Activated naive CD4-positive, alpha-beta T cell treated with anti-CD3 and anti-CD28 coated beads for 36 hours (primary cell): ENCODE measurements around the gene DPP6. TPM values are rescaled to one million over a fixed set of nuclear protein-coding genes. Genes with fewer than 3 reads are reported as not detected.
"Not testable (repeated sequence)": the region's sequence is repeated elsewhere in the genome, so short reads cannot be mapped to it uniquely, and the experiment has no call there.

Experiments used
- CTCF ChIA-PET: fragments of 350-600 bp; sonication (Branson Sonifier 250); formaldehyde crosslinking; loops from one replicate; lab custom pipeline; 2021; ENCODE audit warnings: antibody characterized with exemption; lab: Charles Lee
- DNase-seq: peaks from one replicate; pipeline ENCODE4 v3.0.0-alpha.2; 2020
- H3K27ac Mint-ChIP-seq: one replicate; pipeline ENCODE4 v1.8.0; 2021; ENCODE audit warnings: mild to moderate bottlenecking, mixed read lengths
- H3K27me3 Mint-ChIP-seq: one replicate; pipeline ENCODE4 v1.8.0; 2021; ENCODE audit warnings: low read depth, mixed read lengths
- H3K36me3 Mint-ChIP-seq: one replicate; pipeline ENCODE4 v1.8.0; 2021; ENCODE audit warnings: low read depth, mixed read lengths
- H3K4me1 Mint-ChIP-seq: one replicate; pipeline ENCODE4 v1.8.0; 2021; ENCODE audit warnings: low read depth, mixed read lengths
- H3K4me3 Mint-ChIP-seq: one replicate; pipeline ENCODE4 v1.8.0; 2021; ENCODE audit warnings: mild to moderate bottlenecking, moderate library complexity, mixed read lengths
- H3K9me3 Mint-ChIP-seq: one replicate; pipeline ENCODE4 v1.8.0; 2021; ENCODE audit warnings: mixed read lengths
- intact Hi-C: fragments of 100-400 bp; cut with micrococcal nuclease; formaldehyde crosslinking; loops from one replicate; pipeline ENCODE4 v1.15.1; 2023
- total RNA-seq, 2 experiments: library from RNA; stranded (reverse); gene quantifications; one replicate each; pipeline ENCODE4 v1.2.3, GENCODE V29; 2021

Gene DPP6
- total RNA-seq, 2 experiments from 2014 or later: not detected

DNA sequence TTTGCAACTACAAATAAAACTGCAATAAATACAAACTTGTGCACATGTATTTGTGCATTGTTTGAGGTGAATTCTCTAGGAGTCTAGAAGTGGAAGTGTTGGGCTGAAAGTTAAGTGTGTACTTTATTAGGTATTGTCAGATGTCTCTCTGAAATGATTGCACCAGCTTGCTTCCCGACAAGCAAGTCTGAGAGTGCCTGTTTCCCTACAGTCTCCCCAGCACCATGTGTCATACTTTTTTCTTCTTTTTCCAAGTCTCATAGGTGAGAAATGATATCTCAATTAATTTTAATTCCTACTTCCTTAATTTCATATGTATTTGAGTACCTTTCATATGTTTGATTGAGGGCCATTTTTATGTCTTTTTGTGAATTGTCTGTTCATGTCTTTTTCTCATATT is 614.6 kb downstream of the DPP6 start:
- Mint-ChIP-seq H3K27me3 (peaks cover 4% of the 10 kb centered on the region), H3K36me3 (no peaks in the 10 kb centered on the region), H3K4me3 (no peak overlapping the region), H3K9me3 (peaks cover 17% of the 10 kb centered on the region), H3K27ac (no peak overlapping the region), H3K4me1 (no peaks in the 10 kb centered on the region)
- CTCF ChIA-PET: interaction anchor here (0.5 kb wide), 1 partner anchor 74 kb away, joined by 3 read pairs; no protein-coding TSS in a partner anchor
- intact Hi-C loops: no loop called here
- DNase-seq: no peak

DNA sequence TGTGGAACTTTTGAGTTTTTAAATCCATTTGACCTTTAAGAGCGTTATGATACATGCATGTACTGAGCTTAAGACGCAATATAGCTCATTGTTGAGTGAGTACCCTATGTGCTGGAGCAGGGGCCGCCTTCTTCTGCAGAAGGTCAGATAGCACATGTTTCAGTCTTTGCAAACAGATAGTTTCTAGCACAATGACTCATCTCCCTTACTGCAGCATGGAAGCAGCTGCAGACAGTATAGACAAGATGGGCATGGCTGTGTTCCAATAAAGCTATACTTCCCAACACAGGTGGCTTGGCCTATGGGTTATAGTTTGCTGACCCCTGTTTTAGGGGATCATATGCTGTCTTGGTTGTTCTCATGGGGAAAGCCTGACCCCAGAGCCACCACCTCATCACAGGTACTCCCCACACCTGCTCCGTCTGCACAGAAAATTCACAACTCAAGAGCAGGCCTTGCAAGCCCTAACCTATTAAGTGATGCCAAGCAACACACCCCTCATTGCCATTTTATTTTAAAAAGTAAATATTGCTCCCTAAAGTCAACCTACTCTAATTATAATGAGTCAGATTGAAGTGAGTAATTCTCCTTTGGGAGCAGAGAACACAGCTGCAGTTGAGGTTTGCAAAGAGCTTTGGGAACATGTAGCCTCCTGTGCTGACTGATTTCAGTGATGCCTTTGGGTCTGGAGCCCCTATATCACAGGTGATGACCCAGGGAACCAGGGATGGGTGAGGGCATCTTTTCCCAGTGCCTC is 620.6 kb downstream of the DPP6 start:
- H3K4me3 Mint-ChIP-seq: no peak overlapping the region
- no peaks in the 10 kb centered on the region for H3K4me1 Mint-ChIP-seq
- CTCF ChIA-PET: no interaction called here
- peaks cover 4% of the 10 kb centered on the region for H3K27me3 Mint-ChIP-seq
- peaks cover 1% of the 10 kb centered on the region for H3K9me3 Mint-ChIP-seq
- no peak for DNase-seq
- no peaks in the 10 kb centered on the region for H3K36me3 Mint-ChIP-seq
- H3K27ac Mint-ChIP-seq: no peak overlapping the region
- intact Hi-C loops: no loop called here

DNA sequence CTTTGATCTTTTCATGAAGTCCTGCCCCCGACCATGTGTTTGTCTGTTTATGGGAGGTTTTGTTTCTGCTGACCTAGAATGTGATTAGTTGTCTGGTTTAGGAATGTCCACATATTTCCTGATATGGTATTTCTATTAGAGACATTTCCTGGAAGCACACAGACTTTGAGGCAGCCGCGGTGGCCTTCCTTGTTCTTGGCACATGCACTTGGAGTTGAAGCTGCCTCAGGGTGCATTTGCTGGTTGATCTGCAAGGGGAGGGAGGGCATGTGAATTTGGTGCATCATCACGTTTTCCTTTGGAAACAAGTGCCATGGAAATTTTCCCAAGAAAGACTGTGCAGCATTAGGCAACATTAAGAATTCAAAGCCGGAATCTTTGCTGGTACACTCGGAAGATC is 622.0 kb downstream of the DPP6 start:
- H3K4me3 Mint-ChIP-seq: no peak overlapping the region
- CTCF ChIA-PET: no interaction called here
- no peak for DNase-seq
- H3K4me1 Mint-ChIP-seq: no peaks in the 10 kb centered on the region
- peaks cover 4% of the 10 kb centered on the region for H3K27me3 Mint-ChIP-seq
- no peak overlapping the region for H3K27ac Mint-ChIP-seq
- no peaks in the 10 kb centered on the region for H3K9me3 Mint-ChIP-seq
- no peaks in the 10 kb centered on the region for H3K36me3 Mint-ChIP-seq
- intact Hi-C loops: no loop called here

DNA sequence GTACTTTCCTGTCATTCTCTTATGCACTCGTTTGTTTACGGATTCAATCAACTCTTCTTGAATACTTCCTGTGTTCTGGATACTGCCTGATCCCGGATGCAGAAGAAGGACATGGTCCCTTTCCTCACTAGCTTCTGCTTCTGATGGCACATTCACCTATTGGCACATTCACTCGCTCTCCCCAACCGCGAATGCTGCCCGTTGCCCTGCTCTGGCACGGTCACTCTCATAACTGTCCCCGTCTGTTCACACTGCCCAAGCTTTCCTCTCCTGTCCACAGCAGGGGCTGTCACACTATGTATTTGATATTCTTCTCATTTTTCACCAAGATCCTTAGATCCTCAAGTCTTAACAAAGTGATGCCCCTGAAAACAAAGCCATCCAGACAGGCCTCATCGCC is 623.4 kb downstream of the DPP6 start:
- no peak for DNase-seq
- Mint-ChIP-seq H3K27ac (no peak overlapping the region), H3K27me3 (no peaks in the 10 kb centered on the region), H3K36me3 (no peaks in the 10 kb centered on the region), H3K4me3 (no peak overlapping the region), H3K4me1 (no peaks in the 10 kb centered on the region), H3K9me3 (no peaks in the 10 kb centered on the region)
- intact Hi-C loops: no loop called here
- CTCF ChIA-PET: no interaction called here

DNA sequence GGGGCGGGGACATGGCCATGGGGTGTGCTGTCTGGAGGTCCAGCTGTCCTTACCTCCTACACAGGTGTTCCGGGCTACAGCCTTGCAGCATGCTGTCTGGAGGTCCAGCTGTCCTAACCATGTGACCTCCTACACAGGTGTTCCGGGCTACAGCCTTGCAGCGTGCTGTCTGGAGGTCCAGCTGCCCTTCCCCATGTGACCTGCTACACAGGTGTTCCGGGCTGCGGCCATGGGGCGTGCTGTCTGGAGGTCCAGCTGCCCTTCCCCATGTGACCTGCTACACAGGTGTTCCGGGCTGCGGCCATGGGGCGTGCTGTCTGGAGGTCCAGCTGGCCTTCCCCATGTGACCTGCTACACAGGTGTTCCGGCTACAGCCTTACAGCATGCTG is 623.8 kb downstream of the DPP6 start:
- DNase-seq, H3K27ac Mint-ChIP-seq, H3K36me3 Mint-ChIP-seq, intact Hi-C loops, H3K27me3 Mint-ChIP-seq, H3K4me3 Mint-ChIP-seq, H3K9me3 Mint-ChIP-seq, H3K4me1 Mint-ChIP-seq, CTCF ChIA-PET: not testable (repeated sequence)

DNA sequence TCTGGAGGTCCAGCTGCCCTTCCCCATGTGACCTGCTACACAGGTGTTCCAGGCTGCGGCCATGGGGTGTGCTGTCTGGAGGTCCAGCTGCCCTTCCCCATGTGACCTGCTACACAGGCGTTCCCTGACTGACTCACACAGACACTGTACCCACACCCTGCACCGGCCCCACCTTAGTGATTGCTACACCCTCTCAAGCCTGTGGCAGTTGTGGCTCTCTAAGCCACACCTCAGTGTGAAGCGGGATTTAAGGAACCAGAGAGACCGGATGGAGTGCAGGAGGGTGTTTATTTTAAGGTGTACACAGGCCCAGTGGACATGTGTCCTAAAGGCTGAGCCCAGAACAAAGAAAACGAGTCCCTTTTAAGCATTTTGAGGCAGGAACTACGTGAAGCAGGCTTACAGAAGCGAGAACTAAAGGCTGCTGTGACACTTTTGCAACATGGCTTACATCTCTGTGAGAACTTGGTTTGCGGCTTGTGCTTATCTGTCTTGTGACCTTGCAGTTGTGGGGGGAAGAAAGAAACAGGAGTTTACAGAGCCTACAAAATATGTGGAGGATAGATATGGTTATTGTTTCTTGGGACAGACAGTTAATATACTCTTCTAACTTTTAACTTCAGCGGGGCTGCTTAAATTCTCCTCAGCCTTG is 624.4 kb downstream of the DPP6 start:
- DNase-seq: no peak
- Mint-ChIP-seq H3K4me3 (no peak overlapping the region), H3K27me3 (no peaks in the 10 kb centered on the region), H3K36me3 (no peaks in the 10 kb centered on the region), H3K4me1 (no peaks in the 10 kb centered on the region), H3K9me3 (no peaks in the 10 kb centered on the region), H3K27ac (no peak overlapping the region)
- intact Hi-C loops: no loop called here
- CTCF ChIA-PET: no interaction called here

DNA sequence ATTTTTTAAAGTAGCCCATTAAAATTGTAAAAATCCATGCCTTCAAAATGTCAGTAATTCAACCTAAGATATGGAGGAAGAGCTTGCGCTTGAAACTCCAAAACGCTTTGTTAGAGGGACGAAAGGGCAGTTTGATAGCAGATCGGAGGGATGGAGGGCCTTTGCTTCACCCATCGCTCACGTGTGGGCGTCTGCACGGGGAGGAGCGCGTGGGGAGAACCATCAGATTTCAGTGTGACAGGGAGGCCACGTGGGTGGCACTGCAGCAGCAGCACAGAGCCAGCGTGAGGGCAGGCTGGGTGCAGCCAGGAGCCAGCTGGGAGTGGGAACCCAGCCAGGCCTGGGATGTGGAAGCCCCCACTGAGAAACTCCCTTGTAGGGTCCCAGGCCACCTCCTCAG is 625.3 kb downstream of the DPP6 start:
- Mint-ChIP-seq H3K27me3 (no peaks in the 10 kb centered on the region), H3K4me3 (no peak overlapping the region), H3K9me3 (no peaks in the 10 kb centered on the region), H3K36me3 (no peaks in the 10 kb centered on the region), H3K27ac (no peak overlapping the region), H3K4me1 (no peaks in the 10 kb centered on the region)
- CTCF ChIA-PET: no interaction called here
- no peak for DNase-seq
- intact Hi-C loops: no loop called here

DNA sequence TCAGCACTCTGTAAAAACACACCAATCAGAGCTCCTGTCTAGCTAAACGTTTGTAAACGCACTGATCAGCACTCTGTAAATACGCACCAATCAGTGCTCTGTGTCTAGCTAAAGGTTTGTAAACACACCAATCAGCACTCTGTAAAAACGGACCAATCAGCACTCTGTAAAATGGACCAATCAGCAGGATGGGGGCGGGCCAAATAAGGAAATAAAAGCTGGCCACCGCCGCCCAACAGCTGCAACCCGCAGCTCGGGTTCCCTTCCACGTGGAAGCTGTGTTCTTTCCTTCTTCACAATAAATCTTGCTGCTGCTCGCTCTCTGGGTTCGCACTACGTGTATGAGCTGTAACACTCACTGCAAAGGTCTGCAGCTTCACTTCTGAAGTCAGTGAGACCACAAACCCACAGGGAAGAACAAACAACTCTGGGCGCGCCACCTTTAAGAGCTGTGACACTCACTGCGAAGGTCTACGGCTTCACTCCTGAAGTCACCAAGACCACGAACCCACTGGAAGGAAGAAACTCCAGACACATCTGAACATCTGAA is 625.9 kb downstream of the DPP6 start:
- H3K27me3 Mint-ChIP-seq, H3K27ac Mint-ChIP-seq, H3K4me1 Mint-ChIP-seq, H3K36me3 Mint-ChIP-seq, intact Hi-C loops, DNase-seq, H3K4me3 Mint-ChIP-seq, H3K9me3 Mint-ChIP-seq, CTCF ChIA-PET: not testable (repeated sequence)

DNA sequence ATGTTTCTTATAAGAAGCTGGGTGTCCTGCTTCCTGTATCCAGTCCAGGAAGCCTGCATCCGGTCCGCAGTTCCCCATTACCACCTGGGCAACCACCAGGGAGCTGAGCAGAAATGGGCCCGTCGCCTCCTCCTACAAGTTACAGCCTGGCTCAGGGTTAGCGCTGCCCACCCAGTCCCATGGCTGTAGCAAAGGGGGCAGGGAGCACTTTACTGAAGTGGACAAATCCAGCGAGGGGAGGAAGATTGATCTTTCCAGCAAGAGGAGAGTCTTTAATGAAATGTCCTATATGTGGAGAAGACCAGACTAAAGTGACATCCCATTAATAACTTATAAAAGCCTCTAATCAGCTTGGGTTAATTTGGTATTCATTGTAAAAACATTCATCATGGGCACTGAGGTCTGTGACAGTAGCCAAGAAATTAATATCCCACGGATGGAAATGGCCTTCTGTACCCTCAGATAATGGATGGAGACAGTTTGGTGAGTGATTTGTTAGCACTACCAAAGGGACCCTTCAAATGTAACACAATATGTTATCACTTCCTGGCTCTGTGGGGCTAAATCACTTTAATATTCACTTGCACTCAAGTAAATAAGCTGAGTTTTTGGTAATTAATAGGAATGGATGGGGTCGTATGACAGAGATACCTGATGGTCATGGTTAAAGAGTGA is 627.3 kb downstream of the DPP6 start:
- Mint-ChIP-seq H3K9me3 (no peaks in the 10 kb centered on the region), H3K27me3 (no peaks in the 10 kb centered on the region), H3K4me3 (no peak overlapping the region), H3K4me1 (no peaks in the 10 kb centered on the region), H3K27ac (no peak overlapping the region), H3K36me3 (no peaks in the 10 kb centered on the region)
- intact Hi-C loops: no loop called here
- CTCF ChIA-PET: interaction anchor here (0.9 kb wide), 1 partner anchor 19 kb away, joined by 5 read pairs; no protein-coding TSS in a partner anchor
- no peak for DNase-seq

DNA sequence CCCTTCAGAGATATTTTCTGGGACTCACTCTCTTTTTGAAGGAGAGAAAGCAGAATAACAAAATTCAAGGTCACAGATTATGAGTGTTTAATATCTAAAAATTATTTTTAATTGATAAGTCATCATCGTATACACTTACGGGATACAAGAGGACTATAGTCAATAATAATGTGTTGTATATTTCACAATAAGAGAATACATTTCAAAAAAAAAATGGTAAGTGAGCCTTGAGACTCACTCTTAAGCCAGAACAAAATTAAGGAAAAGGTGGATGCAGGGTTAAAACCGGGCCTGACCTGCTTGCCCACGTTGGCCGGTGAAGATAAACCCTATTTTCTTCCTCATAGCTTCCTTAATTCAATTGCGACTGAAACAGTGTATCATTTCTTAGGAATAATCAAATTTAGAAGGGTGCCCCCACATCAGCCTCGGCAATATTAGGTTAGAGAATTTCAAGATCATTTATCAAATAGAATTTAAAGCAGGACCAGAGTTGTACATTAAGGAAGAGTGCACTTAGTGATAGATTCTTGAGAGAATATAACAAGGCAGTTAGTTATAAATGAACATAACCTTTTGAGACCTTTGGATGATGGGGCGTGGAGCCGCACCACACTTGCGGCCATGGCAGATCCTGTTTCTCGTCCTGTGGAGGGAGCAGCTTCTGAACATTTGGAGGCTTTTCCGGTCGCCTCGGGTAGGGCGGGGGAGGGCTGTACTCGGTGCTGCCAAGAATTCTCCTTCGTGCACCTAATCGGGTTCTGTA is 628.9 kb downstream of the DPP6 start:
- Mint-ChIP-seq H3K36me3 (no peaks in the 10 kb centered on the region), H3K27me3 (no peaks in the 10 kb centered on the region), H3K4me3 (no peak overlapping the region), H3K9me3 (no peaks in the 10 kb centered on the region), H3K4me1 (no peaks in the 10 kb centered on the region), H3K27ac (no peak overlapping the region)
- intact Hi-C loops: no loop called here
- no peak for DNase-seq
- CTCF ChIA-PET: no interaction called here

DNA sequence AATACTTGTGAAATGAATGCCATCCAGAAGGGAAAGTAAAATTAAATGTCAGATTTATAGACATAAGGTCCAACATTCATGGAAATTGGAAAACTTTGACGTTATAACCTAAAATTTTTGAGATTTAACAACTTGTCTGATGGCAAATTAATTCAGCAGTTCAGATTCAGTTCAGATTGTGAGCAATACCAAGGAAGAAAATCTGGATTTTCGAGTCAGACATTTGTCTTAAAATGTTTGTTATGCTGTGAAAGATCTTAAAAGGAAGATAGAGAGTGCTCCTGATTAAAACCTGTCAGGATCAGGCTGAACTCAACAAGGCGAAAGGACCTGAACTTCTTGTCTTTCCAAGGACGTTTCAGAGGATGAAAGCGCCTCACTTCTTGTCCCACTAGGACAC is 629.8 kb downstream of the DPP6 start:
- no peak for DNase-seq
- Mint-ChIP-seq H3K4me1 (no peaks in the 10 kb centered on the region), H3K36me3 (no peaks in the 10 kb centered on the region), H3K9me3 (no peaks in the 10 kb centered on the region), H3K27me3 (no peaks in the 10 kb centered on the region), H3K27ac (no peak overlapping the region), H3K4me3 (no peak overlapping the region)
- CTCF ChIA-PET: no interaction called here
- intact Hi-C loops: no loop called here
